Left renal pelvis (tissue), 4 donors: Measurements from ENCODE around the gene C14orf93. TPM values are rescaled to one million over a fixed set of nuclear protein-coding genes. Genes with fewer than 3 reads are reported as not detected.

ENCODE experiments used
- polyA plus RNA-seq, 4 donors: library from polyadenylated mRNA; unstranded; fragments of 120-200 nt; gene quantifications; one replicate each; pipeline ENCODE4 v1.2.1, GENCODE V29; 2013; ENCODE audit not compliant: insufficient read length in 4 of 4

C14orf93 gene
- polyA plus RNA-seq, 4 donors = 13.7 to 26.8 (median 19.1) TPM

Other genes with a start within 250 kb of the C14orf93 start
- gene OXA1L, start 243.5 kb downstream of the C14orf93 start, polyA plus RNA-seq = 100 to 1,000 TPM; 106 to 144 (median 139) TPM
- 100 to 1,000 TPM in 1 of 4 donors, 10 to 100 TPM in 2, 1 to 10 TPM in 1; 9.6 to 138 (median 77.1) TPM for gene SLC7A7, start 194.7 kb downstream of the C14orf93 start, polyA plus RNA-seq
- gene MRPL52, start 180.3 kb downstream of the C14orf93 start, polyA plus RNA-seq = 100 to 1,000 TPM in 1 of 4 donors, 10 to 100 TPM in 3; 50.2 to 110 (median 73.4) TPM
- gene MMP14, start 173.6 kb downstream of the C14orf93 start, polyA plus RNA-seq = 100 to 1,000 TPM; 137 to 349 (median 150) TPM
- 10 to 100 TPM; 69.4 to 93.8 (median 78.1) TPM for gene LRP10, start 138.4 kb downstream of the C14orf93 start, polyA plus RNA-seq
- gene REM2, start 126.9 kb downstream of the C14orf93 start, polyA plus RNA-seq = 1 to 10 TPM in 3 of 4 donors, under 1 TPM in 1; 0.87 to 2.0 (median 1.3) TPM
- gene RBM23, start 91.0 kb downstream of the C14orf93 start, polyA plus RNA-seq = 100 to 1,000 TPM; 103 to 137 (median 122) TPM
- 100 to 1,000 TPM in 3 of 4 donors, 10 to 100 TPM in 1; 89.7 to 154 (median 139) TPM for gene PRMT5, start 80.8 kb downstream of the C14orf93 start, polyA plus RNA-seq
- 10 to 100 TPM; 39.7 to 68.1 (median 58.2) TPM for gene HAUS4, start 53.1 kb downstream of the C14orf93 start, polyA plus RNA-seq
- 10 to 100 TPM; 47.7 to 100.0 (median 80.2) TPM for gene AJUBA, start 27.6 kb downstream of the C14orf93 start, polyA plus RNA-seq
- gene PSMB5, start 24.8 kb upstream of the C14orf93 start, polyA plus RNA-seq = 100 to 1,000 TPM; 183 to 222 (median 205) TPM
- gene PSMB11, start 32.1 kb upstream of the C14orf93 start, polyA plus RNA-seq = not detected
- gene CDH24, start 47.4 kb upstream of the C14orf93 start, polyA plus RNA-seq = 10 to 100 TPM; 17.9 to 44.0 (median 29.7) TPM
- gene ACIN1, start 85.0 kb upstream of the C14orf93 start, polyA plus RNA-seq = 100 to 1,000 TPM; 214 to 342 (median 239) TPM
- 10 to 100 TPM; 67.2 to 84.4 (median 75.6) TPM for gene C14orf119, start 85.4 kb upstream of the C14orf93 start, polyA plus RNA-seq
- gene CIROP, start 94.8 kb upstream of the C14orf93 start, polyA plus RNA-seq = under 1 TPM in 2 of 4 donors, not detected in 2; 0.05 to 0.11 TPM
- under 1 TPM in 3 of 4 donors, not detected in 1; 0.16 to 0.50 (median 0.23) TPM for gene CEBPE, start 109.1 kb upstream of the C14orf93 start, polyA plus RNA-seq
- 100 to 1,000 TPM in 1 of 4 donors, 10 to 100 TPM in 3; 16.8 to 100 (median 89.4) TPM for gene SLC7A8, start 173.5 kb upstream of the C14orf93 start, polyA plus RNA-seq
- gene RNF212B, start 227.8 kb upstream of the C14orf93 start, polyA plus RNA-seq = 1 to 10 TPM in 3 of 4 donors, under 1 TPM in 1; 0.22 to 1.8 (median 1.5) TPM